ENCODE results near the gene LRCH4. TPM values are rescaled to one million over a fixed set of nuclear protein-coding genes. Genes with fewer than 3 reads are reported as not detected.

LRCH4 gene
- total and polyA plus RNA-seq, 2 of the 13 experiments (the other 11 are each of a cell fraction or from before 2014, with no cell fraction given) = 7.0 to 9.3 TPM

- TF ChIP-seq, protein P1, sequence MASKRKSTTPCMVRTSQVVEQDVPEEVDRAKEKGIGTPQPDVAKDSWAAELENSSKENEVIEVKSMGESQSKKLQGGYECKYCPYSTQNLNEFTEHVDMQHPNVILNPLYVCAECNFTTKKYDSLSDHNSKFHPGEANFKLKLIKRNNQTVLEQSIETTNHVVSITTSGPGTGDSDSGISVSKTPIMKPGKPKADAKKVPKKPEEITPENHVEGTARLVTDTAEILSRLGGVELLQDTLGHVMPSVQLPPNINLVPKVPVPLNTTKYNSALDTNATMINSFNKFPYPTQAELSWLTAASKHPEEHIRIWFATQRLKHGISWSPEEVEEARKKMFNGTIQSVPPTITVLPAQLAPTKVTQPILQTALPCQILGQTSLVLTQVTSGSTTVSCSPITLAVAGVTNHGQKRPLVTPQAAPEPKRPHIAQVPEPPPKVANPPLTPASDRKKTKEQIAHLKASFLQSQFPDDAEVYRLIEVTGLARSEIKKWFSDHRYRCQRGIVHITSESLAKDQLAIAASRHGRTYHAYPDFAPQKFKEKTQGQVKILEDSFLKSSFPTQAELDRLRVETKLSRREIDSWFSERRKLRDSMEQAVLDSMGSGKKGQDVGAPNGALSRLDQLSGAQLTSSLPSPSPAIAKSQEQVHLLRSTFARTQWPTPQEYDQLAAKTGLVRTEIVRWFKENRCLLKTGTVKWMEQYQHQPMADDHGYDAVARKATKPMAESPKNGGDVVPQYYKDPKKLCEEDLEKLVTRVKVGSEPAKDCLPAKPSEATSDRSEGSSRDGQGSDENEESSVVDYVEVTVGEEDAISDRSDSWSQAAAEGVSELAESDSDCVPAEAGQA (IDR thresholded peaks at IDR 0.05; ENCODE audit: low read depth) = no peak
- TF ChIP-seq, protein P1 (CRISPR knock-in tag; IDR thresholded peaks at IDR 0.05; ENCODE audit: borderline replicate concordance) = no peak
- TF ChIP-seq MAX (IDR thresholded peaks at IDR 0.05) (no peak), ZNF30 (CRISPR knock-in tag; IDR thresholded peaks at IDR 0.05) (no peak), SP140L (CRISPR knock-in tag; IDR thresholded peaks at IDR 0.05; ENCODE audit: borderline replicate concordance) (no peak), EHMT2 (IDR thresholded peaks at IDR 0.05; ENCODE audit: borderline replicate concordance, low read depth, low read length) (no peak), FOXK2 (IDR thresholded peaks at IDR 0.05) (peak; percentile 95), ZMYM3 (CRISPR knock-in tag; IDR thresholded peaks at IDR 0.05) (no peak), ZFP82 (CRISPR knock-in tag; IDR thresholded peaks at IDR 0.05; ENCODE audit: borderline replicate concordance) (no peak), TFAP4 (IDR thresholded peaks at IDR 0.05; ENCODE audit: borderline replicate concordance, low read depth) (no peak; the same call in 1 of the 2 replicates), HDAC1 (CRISPR knock-in tag; IDR thresholded peaks at IDR 0.05) (peak; percentile 60)
- TF ChIP-seq, protein P2, sequence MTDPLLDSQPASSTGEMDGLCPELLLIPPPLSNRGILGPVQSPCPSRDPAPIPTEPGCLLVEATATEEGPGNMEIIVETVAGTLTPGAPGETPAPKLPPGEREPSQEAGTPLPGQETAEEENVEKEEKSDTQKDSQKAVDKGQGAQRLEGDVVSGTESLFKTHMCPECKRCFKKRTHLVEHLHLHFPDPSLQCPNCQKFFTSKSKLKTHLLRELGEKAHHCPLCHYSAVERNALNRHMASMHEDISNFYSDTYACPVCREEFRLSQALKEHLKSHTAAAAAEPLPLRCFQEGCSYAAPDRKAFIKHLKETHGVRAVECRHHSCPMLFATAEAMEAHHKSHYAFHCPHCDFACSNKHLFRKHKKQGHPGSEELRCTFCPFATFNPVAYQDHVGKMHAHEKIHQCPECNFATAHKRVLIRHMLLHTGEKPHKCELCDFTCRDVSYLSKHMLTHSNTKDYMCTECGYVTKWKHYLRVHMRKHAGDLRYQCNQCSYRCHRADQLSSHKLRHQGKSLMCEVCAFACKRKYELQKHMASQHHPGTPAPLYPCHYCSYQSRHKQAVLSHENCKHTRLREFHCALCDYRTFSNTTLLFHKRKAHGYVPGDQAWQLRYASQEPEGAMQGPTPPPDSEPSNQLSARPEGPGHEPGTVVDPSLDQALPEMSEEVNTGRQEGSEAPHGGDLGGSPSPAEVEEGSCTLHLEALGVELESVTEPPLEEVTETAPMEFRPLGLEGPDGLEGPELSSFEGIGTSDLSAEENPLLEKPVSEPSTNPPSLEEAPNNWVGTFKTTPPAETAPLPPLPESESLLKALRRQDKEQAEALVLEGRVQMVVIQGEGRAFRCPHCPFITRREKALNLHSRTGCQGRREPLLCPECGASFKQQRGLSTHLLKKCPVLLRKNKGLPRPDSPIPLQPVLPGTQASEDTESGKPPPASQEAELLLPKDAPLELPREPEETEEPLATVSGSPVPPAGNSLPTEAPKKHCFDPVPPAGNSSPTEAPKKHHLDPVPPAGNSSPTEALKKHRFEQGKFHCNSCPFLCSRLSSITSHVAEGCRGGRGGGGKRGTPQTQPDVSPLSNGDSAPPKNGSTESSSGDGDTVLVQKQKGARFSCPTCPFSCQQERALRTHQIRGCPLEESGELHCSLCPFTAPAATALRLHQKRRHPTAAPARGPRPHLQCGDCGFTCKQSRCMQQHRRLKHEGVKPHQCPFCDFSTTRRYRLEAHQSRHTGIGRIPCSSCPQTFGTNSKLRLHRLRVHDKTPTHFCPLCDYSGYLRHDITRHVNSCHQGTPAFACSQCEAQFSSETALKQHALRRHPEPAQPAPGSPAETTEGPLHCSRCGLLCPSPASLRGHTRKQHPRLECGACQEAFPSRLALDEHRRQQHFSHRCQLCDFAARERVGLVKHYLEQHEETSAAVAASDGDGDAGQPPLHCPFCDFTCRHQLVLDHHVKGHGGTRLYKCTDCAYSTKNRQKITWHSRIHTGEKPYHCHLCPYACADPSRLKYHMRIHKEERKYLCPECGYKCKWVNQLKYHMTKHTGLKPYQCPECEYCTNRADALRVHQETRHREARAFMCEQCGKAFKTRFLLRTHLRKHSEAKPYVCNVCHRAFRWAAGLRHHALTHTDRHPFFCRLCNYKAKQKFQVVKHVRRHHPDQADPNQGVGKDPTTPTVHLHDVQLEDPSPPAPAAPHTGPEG (CRISPR knock-in tag; IDR thresholded peaks at IDR 0.05) = no peak
Observed at GRCh38 chr7:100546129-100546925, 39.6 kb downstream of the LRCH4 start (continued).

All from HepG2 (cell line).